HCT116 (cell line): ENCODE measurements around the gene PLD1. TPM values are rescaled to one million over a fixed set of nuclear protein-coding genes. Genes with fewer than 3 reads are reported as not detected.

Experiments
- ATAC-seq: fragments of 200-7000 bp; cut with Tn5 transposase; 2 replicates; pipeline ENCODE4 v1.9.1; 2020; ENCODE audit warnings: mild to moderate bottlenecking, moderate library complexity
- BruUV-seq: library from RNA; stranded (reverse); fragments of 400-500 nt; replicated peaks from 2 replicates; lab custom pipeline; 2021; lab: Mats Ljungman, UMichigan
- CTCF ChIA-PET: fragments of 300-600 bp; sonication (Branson Sonifier 250); formaldehyde crosslinking; loops from one replicate; lab custom pipeline; 2021; ENCODE audit warnings: antibody characterized with exemption; lab: Charles Lee
- POLR2A ChIA-PET: fragments of 300-600, 350-600 bp; sonication (Branson Sonifier 250); formaldehyde crosslinking; loops from one replicate; lab custom pipeline; 2021; ENCODE audit warnings: antibody characterized with exemption; lab: Charles Lee
- RAD21 ChIA-PET, 2 experiments: fragments of 300-600 bp; sonication (Branson Sonifier 250); formaldehyde crosslinking; loops; one replicate each; lab custom pipeline; 2023; ENCODE audit warnings: low total read pairs in 2 of 2; ENCODE audit not compliant: uncharacterized antibody in 2 of 2, unreplicated experiment in 2 of 2, low non-redundant PET in 1 of 2; lab: Charles Lee
- DNase-seq: peaks from one replicate; pipeline ENCODE4 v3.0.0-alpha.2; 2010; ENCODE audit warnings: low read depth, low spot score
- H2AFZ ChIP-seq: fragments of 200-600 bp; shearing (Covaris generic), sonication (generic); 2 replicates; pipeline ENCODE4 v1.6.1; 2017; ENCODE audit warnings: low read depth, mixed run types, mixed read lengths, antibody characterized with exemption, low read length; ENCODE audit not compliant: poor library complexity, severe bottlenecking
- H3K27ac ChIP-seq: 2 replicates; pipeline ENCODE4 v1.5.1; 2012; ENCODE audit warnings: low read depth, low read length
- H3K27me3 ChIP-seq: fragments of 200-600 bp; sonication (generic); 2 replicates; pipeline ENCODE4 v1.6.1; 2016; ENCODE audit warnings: mixed run types, low read length, mixed read lengths; ENCODE audit not compliant: insufficient read depth
- H3K36me3 ChIP-seq, 2 experiments: fragments of 200-500 bp in 1 of 2; fragments of 200-600 bp in 1 of 2; sonication (Bioruptor generic) in 1 of 2; sonication (generic) in 1 of 2; 2 replicates each; pipeline versions ENCODE4 v1.5.1 to v1.6.1; 2014 to 2016; ENCODE audit warnings: low read length in 2 of 2, inconsistent platforms in 1 of 2, mixed read lengths in 1 of 2, mixed run types in 1 of 2; ENCODE audit not compliant: insufficient read depth in 2 of 2, control insufficient read depth in 1 of 2
- H3K4me1 ChIP-seq, 2 experiments: fragments of 200-600 bp in 1 of 2; sonication (generic) in 1 of 2; 2 replicates each; pipeline versions ENCODE4 v1.5.1 to v1.6.1; 2012 to 2017; ENCODE audit warnings: low read length in 2 of 2, inconsistent platforms in 1 of 2, mild to moderate bottlenecking in 1 of 2, mixed read lengths in 1 of 2, mixed run types in 1 of 2, moderate library complexity in 1 of 2; ENCODE audit not compliant: insufficient read depth in 2 of 2, control insufficient read depth in 1 of 2
- H3K4me2 ChIP-seq: fragments of 200-600 bp; sonication (generic); 2 replicates; pipeline ENCODE4 v1.6.1; 2017; ENCODE audit warnings: mixed run types, low read length, mixed read lengths
- H3K4me3 ChIP-seq, 2 experiments: fragments of 200-600 bp in 1 of 2; sonication (generic) in 1 of 2; replicated peaks in 1 of 2; 2 replicates each; pipeline ENCODE4 v1.5.1; 2011 to 2016; ENCODE audit warnings: low read length in 2 of 2, control low read depth in 1 of 2, low read depth in 1 of 2, mild to moderate bottlenecking in 1 of 2, mixed read lengths in 1 of 2, mixed run types in 1 of 2
- H3K79me2 ChIP-seq: fragments of 200-600 bp; sonication (generic); 2 replicates; pipeline ENCODE4 v1.6.1; 2017; ENCODE audit warnings: mild to moderate bottlenecking, mixed run types, low read length, moderate library complexity, mixed read lengths; ENCODE audit not compliant: insufficient read depth
- H3K9ac ChIP-seq: fragments of 200-600 bp; sonication (generic); 2 replicates; pipeline ENCODE4 v1.6.1; 2016; ENCODE audit warnings: low read length, mixed read lengths
- H3K9me2 ChIP-seq: fragments of 200-600 bp; sonication (generic), shearing (Covaris generic); 2 replicates; pipeline ENCODE4 v1.6.1; 2017; ENCODE audit warnings: mixed run types, mild to moderate bottlenecking, moderate library complexity; ENCODE audit not compliant: insufficient read depth
- H3K9me3 ChIP-seq, 2 experiments: fragments of 200-500 bp in 1 of 2; fragments of 200-600 bp in 1 of 2; sonication (Bioruptor generic) in 1 of 2; sonication (generic) in 1 of 2; 2 replicates each; pipeline ENCODE4 v1.6.1; 2014 to 2017; ENCODE audit warnings: low read length in 2 of 2, mixed read lengths in 2 of 2, inconsistent platforms in 1 of 2, low read depth in 1 of 2, mild to moderate bottlenecking in 1 of 2, mixed run types in 1 of 2, moderate library complexity in 1 of 2; ENCODE audit not compliant: control insufficient read depth in 1 of 2, insufficient read depth in 1 of 2
- H4K20me1 ChIP-seq: fragments of 200-600 bp; sonication (generic), shearing (Covaris generic); 2 replicates; pipeline ENCODE4 v1.6.1; 2017; ENCODE audit warnings: mixed run types, mild to moderate bottlenecking, moderate library complexity; ENCODE audit not compliant: insufficient read depth
- CBX3 ChIP-seq: IDR thresholded peaks from 2 replicates; pipeline ENCODE4 v1.6.1; 2012; ENCODE audit warnings: low read depth
- EGR1 ChIP-seq: IDR thresholded peaks from 2 replicates; pipeline ENCODE4 v1.6.1; 2012; ENCODE audit warnings: low read depth
- ELF1 ChIP-seq: IDR thresholded peaks from 2 replicates; pipeline ENCODE4 v1.6.1; 2012; ENCODE audit warnings: low read depth, borderline replicate concordance
- JUND ChIP-seq: IDR thresholded peaks from 2 replicates; pipeline ENCODE4 v1.6.1; 2012
- MAX ChIP-seq: IDR thresholded peaks from 2 replicates; pipeline ENCODE4 v1.6.1; 2012
- POLR2A ChIP-seq: IDR thresholded peaks from 2 replicates; pipeline ENCODE4 v1.7.0; 2011; ENCODE audit warnings: borderline replicate concordance; ENCODE audit not compliant: insufficient read depth, insufficient read length; ENCODE audit errors: extremely low read depth
- POLR2AphosphoS5 ChIP-seq: IDR thresholded peaks from 2 replicates; pipeline ENCODE4 v1.6.1; 2011; ENCODE audit warnings: mild to moderate bottlenecking, low read depth, low read length, moderate library complexity
- RAD21 ChIP-seq: IDR thresholded peaks from 2 replicates; pipeline ENCODE4 v1.6.1; 2012; ENCODE audit warnings: low read depth, mild to moderate bottlenecking
- REST ChIP-seq: IDR thresholded peaks from 2 replicates; pipeline ENCODE4 v1.6.1; 2012; ENCODE audit warnings: low read depth
- SP1 ChIP-seq: IDR thresholded peaks from 2 replicates; pipeline ENCODE4 v1.6.1; 2012; ENCODE audit warnings: low read depth
- TCF7L2 ChIP-seq: IDR thresholded peaks from 2 replicates; pipeline ENCODE4 v1.7.0; 2011; ENCODE audit warnings: borderline replicate concordance, inconsistent platforms; ENCODE audit not compliant: insufficient read depth, insufficient read length; ENCODE audit errors: extremely low read depth
- YY1 ChIP-seq: IDR thresholded peaks from 2 replicates; pipeline ENCODE4 v1.6.1; 2011; ENCODE audit warnings: low read length, low read depth, moderate library complexity, mild to moderate bottlenecking; ENCODE audit not compliant: insufficient replicate concordance; ENCODE audit errors: extremely low read depth
- ZBTB33 ChIP-seq: IDR thresholded peaks from 2 replicates; pipeline ENCODE4 v1.6.1; 2011; ENCODE audit warnings: mild to moderate bottlenecking, low read length, moderate library complexity; ENCODE audit not compliant: insufficient replicate concordance; ENCODE audit errors: extremely low read depth
- intact Hi-C: fragments of 100-400 bp; cut with micrococcal nuclease; formaldehyde crosslinking; loops from 2 replicates; pipeline ENCODE4 v1.10.0; 2022
- total RNA-seq: library from RNA; stranded (reverse); gene quantifications from one replicate; pipeline ENCODE4 v1.2.1, GENCODE V29; 2021; ENCODE audit not compliant: unreplicated experiment

PLD1 gene
- total RNA-seq, 1 experiment from 2014 or later = 8.4 TPM

- no peak for TF ChIP-seq ZBTB33
- no peak for TF ChIP-seq TCF7L2
Measured at GRCh38 chr3:171811913-171812335, 1.6 kb upstream of the PLD1 start (continued).

DNA sequence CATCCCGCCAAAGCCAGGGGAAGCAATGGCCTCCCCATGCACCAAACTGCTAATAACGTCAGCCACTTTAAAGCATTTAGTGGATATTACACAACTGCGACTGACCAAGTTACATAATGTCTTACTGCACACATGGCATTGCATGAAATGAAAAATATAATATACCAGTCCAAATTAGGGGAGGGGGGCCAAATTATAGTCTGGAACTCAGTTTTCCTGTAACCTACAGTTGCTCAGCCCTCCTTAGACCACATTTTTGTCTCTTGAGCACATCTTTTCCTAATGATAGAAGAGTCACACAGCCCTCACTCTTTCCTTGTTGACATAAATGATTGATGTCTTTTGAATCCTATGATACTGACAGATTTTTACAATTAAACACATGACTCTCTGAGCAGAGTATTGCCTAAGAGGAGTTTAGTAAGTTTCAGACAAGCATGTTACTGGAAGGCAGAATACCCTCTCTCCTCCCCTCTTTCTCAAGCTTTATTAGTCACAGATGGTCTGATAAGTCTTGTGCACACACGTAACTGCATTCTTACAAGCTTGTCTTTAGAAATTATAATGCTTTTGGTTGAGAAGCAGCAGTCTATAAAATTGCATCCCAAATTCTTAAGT lies 1.1 kb upstream of the PLD1 start:
- Histone ChIP-seq H3K4me3 (peak overlapping the region in 1 of 2 experiments; percentile 78; a peak in 2 of 4 replicates), H3K36me3 (no peaks in the 10 kb centered on the region), H3K27ac (no peak overlapping the region), H4K20me1 (no peaks in the 10 kb centered on the region), H3K79me2 (no peaks in the 10 kb centered on the region), H3K9me2 (no peaks in the 10 kb centered on the region), H3K9ac (no peak overlapping the region), H3K9me3 (no peaks in the 10 kb centered on the region), H2AFZ (peak overlapping the region; percentile 91), H3K4me2 (peak overlapping the region; percentile 97), H3K27me3 (no peaks in the 10 kb centered on the region), H3K4me1 (peaks cover 8 to 46% of the 10 kb centered on the region in 2 experiments; a peak in 3 of 4 replicates)
- TF ChIP-seq CBX3 = no peak
- no peak for TF ChIP-seq MAX
- TF ChIP-seq EGR1 = no peak
- TF ChIP-seq POLR2AphosphoS5 = no peak
- TF ChIP-seq SP1 = no peak
- no peak for TF ChIP-seq YY1
- no peak for TF ChIP-seq JUND
- TF ChIP-seq POLR2A = no peak
- no peak for TF ChIP-seq REST
- no peak for TF ChIP-seq RAD21
- no peak for TF ChIP-seq ELF1
- no peak for TF ChIP-seq ZBTB33
- intact Hi-C loops = loop anchor here (10.0 kb wide), 1 partner anchor 63 kb away; no protein-coding TSS in a partner anchor
- ATAC-seq = no peak
- POLR2A ChIA-PET = no interaction called here
- CTCF ChIA-PET = interaction anchor here (1.4 to 2.0 kb wide), 2 partner anchors 19 to 39 kb away, joined by 4 to 8 read pairs; no protein-coding TSS in a partner anchor
- no peak for DNase-seq
- no TSS peak for BruUV-seq
- RAD21 ChIA-PET = no interaction called here
